HCT116 (cell line): Measurements from ENCODE around the gene STIM1.

Source experiments
- CTCF ChIP-seq, 3 experiments: fragments of 200-600 bp in 1 of 3; sonication (generic) in 1 of 3; IDR thresholded peaks in 2 of 3; conservative IDR thresholded peaks in 1 of 3; 2 replicates each; pipeline ENCODE4 v1.5.1; 2012 to 2017; ENCODE audit warnings: low read depth in 2 of 3, low read length in 2 of 3, antibody characterized with exemption in 1 of 3, borderline replicate concordance in 1 of 3, control low read depth in 1 of 3, mild to moderate bottlenecking in 1 of 3, mixed read lengths in 1 of 3, mixed run types in 1 of 3, moderate library complexity in 1 of 3; ENCODE audit not compliant: insufficient read depth in 1 of 3
- POLR2A ChIP-seq: IDR thresholded peaks from 2 replicates; pipeline ENCODE4 v1.7.0; 2011; ENCODE audit warnings: borderline replicate concordance; ENCODE audit not compliant: insufficient read depth, insufficient read length; ENCODE audit errors: extremely low read depth

GRCh38 chr11:3833449-3833848, 22.0 kb upstream of the STIM1 start:
- TF ChIP-seq POLR2A (no peak), CTCF (IDR thresholded peaks at IDR 0.05 in 2 of 3, conservative IDR thresholded peaks at IDR 0.05 in 1 of 3; ENCODE audit: borderline replicate concordance in 1 of 3, insufficient read depth in 1 of 3, low read depth in 2 of 3, low read length in 2 of 3) (no peak)
